NCI-H128 (cell line): ENCODE results near the gene PCDHGB4.
"Not testable (repeated sequence)": the region's sequence is repeated elsewhere in the genome, so short reads cannot be mapped to it uniquely, and the experiment has no call there.

Source experiments
- DNase-seq: peaks from one replicate; lab custom pipeline; 2025; ENCODE audit not compliant: unreplicated experiment; lab: John Stamatoyannopoulos, UW

Gene PCDHGB4

GRCh38 chr5:141422742-141423291 lies 35.3 kb downstream of the PCDHGB4 start:
- DNase-seq, result no peak

GRCh38 chr5:141427783-141428426 lies 40.4 kb downstream of the PCDHGB4 start:
- DNase-seq, result no peak

GRCh38 chr5:141430332-141431113 lies 43.0 kb downstream of the PCDHGB4 start, which contains the start of gene PCDHGA12:
TSS of gene PCDHGA12 (plus strand) at chr5:141430507. CDS start at chr5:141430760, 253 bp downstream.
- no peak for DNase-seq

- no peak for DNase-seq
Observed at GRCh38 chr5:141431286-141431685, 43.8 kb downstream of the PCDHGB4 start.

GRCh38 chr5:141432308-141432707 lies 44.8 kb downstream of the PCDHGB4 start:
- DNase-seq, result not testable (repeated sequence)

DNA sequence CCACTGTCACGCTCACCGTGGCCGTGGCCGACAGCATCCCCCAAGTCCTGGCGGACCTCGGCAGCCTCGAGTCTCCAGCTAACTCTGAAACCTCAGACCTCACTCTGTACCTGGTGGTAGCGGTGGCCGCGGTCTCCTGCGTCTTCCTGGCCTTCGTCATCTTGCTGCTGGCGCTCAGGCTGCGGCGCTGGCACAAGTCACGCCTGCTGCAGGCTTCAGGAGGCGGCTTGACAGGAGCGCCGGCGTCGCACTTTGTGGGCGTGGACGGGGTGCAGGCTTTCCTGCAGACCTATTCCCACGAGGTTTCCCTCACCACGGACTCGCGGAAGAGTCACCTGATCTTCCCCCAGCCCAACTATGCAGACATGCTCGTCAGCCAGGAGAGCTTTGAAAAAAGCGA lies 45.2 kb downstream of the PCDHGB4 start:
- not testable (repeated sequence) for DNase-seq

- DNase-seq, result no peak
Observed at GRCh38 chr5:141434006-141434405, 46.5 kb downstream of the PCDHGB4 start.

GRCh38 chr5:141437221-141437620 lies 49.7 kb downstream of the PCDHGB4 start:
- no peak for DNase-seq

DNA sequence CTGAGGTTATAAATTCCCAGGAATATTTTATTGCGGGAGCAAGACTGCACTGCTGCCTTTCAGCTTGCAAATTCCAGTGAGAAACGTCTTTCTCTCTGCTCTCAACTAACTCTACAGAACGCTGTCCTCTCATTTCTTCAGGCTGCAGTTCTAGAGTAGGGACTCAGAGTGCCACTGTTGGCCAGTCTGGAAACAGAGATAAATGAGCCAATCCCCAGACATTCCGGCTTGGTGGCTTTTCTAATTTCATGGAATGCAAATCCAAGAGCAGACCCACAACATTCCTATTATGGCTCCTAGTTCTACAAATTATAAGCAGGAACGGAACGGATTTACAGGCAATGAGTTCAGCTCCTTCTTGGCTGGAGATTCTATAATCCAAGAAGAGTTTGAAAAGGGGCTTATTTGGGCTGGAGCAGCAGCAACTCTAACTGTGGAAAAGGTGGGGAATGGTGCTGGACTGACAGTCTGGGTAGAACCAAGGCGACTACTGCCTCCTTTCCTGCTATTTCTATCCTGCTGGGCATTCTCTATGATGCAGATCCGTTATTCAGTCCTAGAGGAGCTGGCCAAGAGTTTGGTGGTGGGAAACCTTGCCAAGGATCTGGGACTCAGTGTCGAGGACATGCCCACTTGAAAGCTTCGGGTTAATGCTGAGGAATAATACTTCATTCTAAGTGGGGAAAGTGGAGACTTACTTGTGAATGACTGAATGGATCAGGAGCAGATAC lies 52.1 kb downstream of the PCDHGB4 start:
- DNase-seq, result no peak
